Body of pancreas (tissue), 4 donors: ENCODE results near the gene GPAM. TPM values are rescaled to one million over a fixed set of nuclear protein-coding genes. Genes with fewer than 3 reads are reported as not detected.

ENCODE experiments used
- ATAC-seq: fragments of 150-250 bp; one replicate; pipeline ENCODE4 v1.9.1; 2016
- DNase-seq, 4 donors: peaks; one replicate each; pipeline ENCODE4 v3.0.0-alpha.2; 2019
- H3K27ac ChIP-seq, 4 donors: fragments of 200-600 bp; sonication (generic); 1 replicate in 3 of 4; 2 replicates in 1 of 4; pipeline versions ENCODE4 v1.5.1 to v1.6.1; 2016 to 2019; ENCODE audit warnings: mild to moderate bottlenecking in 1 of 4, mixed read lengths in 1 of 4, moderate library complexity in 1 of 4
- H3K27me3 ChIP-seq, 2 donors: fragments of 200-600 bp; sonication (generic); one replicate each; pipeline ENCODE4 v1.6.0; 2016; ENCODE audit warnings: mild to moderate bottlenecking in 1 of 2
- H3K36me3 ChIP-seq, 2 donors: fragments of 200-600 bp; sonication (generic); replicated peaks in 1 of 2; 2 replicates each; pipeline ENCODE4 v1.5.1; 2016; ENCODE audit warnings: low read depth in 2 of 2; ENCODE audit not compliant: insufficient read depth in 1 of 2
- H3K4me1 ChIP-seq: fragments of 200-600 bp; sonication (generic); one replicate; pipeline ENCODE4 v1.6.0; 2016
- H3K4me3 ChIP-seq, 2 donors: fragments of 200-600 bp; sonication (generic); 1 replicate in 1 of 2; 2 replicates in 1 of 2; pipeline ENCODE4 v1.5.1; 2016 to 2019
- H3K9me3 ChIP-seq, 3 donors: fragments of 200-600 bp; sonication (generic); 1 replicate in 2 of 3; 2 replicates in 1 of 3; pipeline ENCODE4 v1.5.1; 2016
- CTCF ChIP-seq, 7 experiments: fragments of 450-650 bp in 4 of 7; fragments of 200-600 bp in 3 of 7; sonication (generic) in 3 of 7; IDR thresholded peaks; one replicate each; pipeline ENCODE4 v1.5.1; 2016 to 2019; ENCODE audit warnings: antibody characterized with exemption in 7 of 7
- POLR2A ChIP-seq, 3 donors: fragments of 450-650 bp; IDR thresholded peaks; one replicate each; pipeline ENCODE4 v1.6.1; 2016; ENCODE audit warnings: antibody characterized with exemption in 3 of 3, mild to moderate bottlenecking in 2 of 3
- WGBS, 2 donors: methylation state at CpG; one replicate each; pipeline ENCODE4 v1.1.5; 2017; 5-methylcytosine and 5-hydroxymethylcytosine counted together
- intact Hi-C: fragments of 100-400 bp; cut with DNase I; formaldehyde crosslinking; loops from one replicate; pipeline ENCODE4 v1.15.1; 2023
- total RNA-seq, 2 donors: library from RNA; depleted of rRNA; stranded (reverse); fragments of >200 nt; gene quantifications; one replicate each; pipeline ENCODE4 v1.1.0, GENCODE V29; 2016

Gene GPAM
- total RNA-seq, 2 donors from 2014 or later: 9.1 to 66.9 TPM

GRCh38 chr10:112185959-112186358, 2.4 kb upstream of the GPAM start:
- no peak overlapping the region for H3K4me3 ChIP-seq
- no peak overlapping the region for H3K27ac ChIP-seq
- TF ChIP-seq POLR2A (IDR thresholded peaks at IDR 0.05): no peak
- TF ChIP-seq CTCF (IDR thresholded peaks at IDR 0.05): no peak
- no peaks in the 10 kb centered on the region for H3K27me3 ChIP-seq
- peaks cover 8% of the 10 kb centered on the region for H3K4me1 ChIP-seq
- H3K9me3 ChIP-seq: no peaks in the 10 kb centered on the region
- intact Hi-C loops: no loop called here
- WGBS, 2 donors: 77 to 85% methylated on average over 1 of the region's 1 CpG
- H3K36me3 ChIP-seq: no peaks in the 10 kb centered on the region
- DNase-seq (no peak), ATAC-seq (no peak)

- 15 to 17% methylated on average over 2 of the region's 2 CpGs for WGBS, 2 donors
- intact Hi-C loops: no loop called here
- Histone ChIP-seq H3K9me3 (no peaks in the 10 kb centered on the region), H3K27me3 (no peaks in the 10 kb centered on the region), H3K4me3 (no peak overlapping the region), H3K4me1 (peaks cover 8% of the 10 kb centered on the region), H3K27ac (peak overlapping the region in 2 of 4 donors; percentile 64 to 83), H3K36me3 (no peaks in the 10 kb centered on the region)
- TF ChIP-seq CTCF (IDR thresholded peaks at IDR 0.05): no peak
- no peak for DNase-seq
- ATAC-seq: no peak
Measured at GRCh38 chr10:112184379-112184778, 814 bp upstream of the GPAM start.

- H3K4me3 ChIP-seq: peak overlapping the region; percentile 62 to 68
- peaks cover 8% of the 10 kb centered on the region for H3K4me1 ChIP-seq
- 5 to 6% methylated on average over 5 of the region's 5 CpGs for WGBS, 2 donors
- no peak for ATAC-seq
- no peaks in the 10 kb centered on the region for H3K36me3 ChIP-seq
- no peak for DNase-seq
- TF ChIP-seq CTCF (IDR thresholded peaks at IDR 0.05): no peak
- H3K27me3 ChIP-seq: no peaks in the 10 kb centered on the region
- intact Hi-C loops: no loop called here
- peak overlapping the region; percentile 61 to 83 (median 70) for H3K27ac ChIP-seq
- no peaks in the 10 kb centered on the region for H3K9me3 ChIP-seq
Measured at GRCh38 chr10:112184052-112184371, 447 bp upstream of the GPAM start.

- DNase-seq: peak in 1 of 4 donors; percentile 5
- intact Hi-C loops: no loop called here
- H3K9me3 ChIP-seq: no peaks in the 10 kb centered on the region
- no peak for TF ChIP-seq POLR2A (IDR thresholded peaks at IDR 0.05)
- no peak for TF ChIP-seq CTCF (IDR thresholded peaks at IDR 0.05)
- 20 to 22% methylated on average over 10 of the region's 10 CpGs for WGBS, 2 donors
- peaks cover under 1 to 2% of the 10 kb centered on the region in 2 donors for H3K36me3 ChIP-seq
- peak overlapping the region; percentile 62 to 68 for H3K4me3 ChIP-seq
- ATAC-seq: no peak
- peak overlapping the region in 3 of 4 donors; percentile 64 to 83 (median 77) for H3K27ac ChIP-seq
- peaks cover 8% of the 10 kb centered on the region for H3K4me1 ChIP-seq
- H3K27me3 ChIP-seq: no peaks in the 10 kb centered on the region
Measured at GRCh38 chr10:112182784-112183328, 709 bp downstream of the GPAM start.

GRCh38 chr10:112177247-112177646, 6.3 kb downstream of the GPAM start:
- DNase-seq (no peak), ATAC-seq (no peak)
- H3K36me3 ChIP-seq: peaks cover 9 to 10% of the 10 kb centered on the region in 2 donors
- no peak overlapping the region for H3K27ac ChIP-seq
- H3K9me3 ChIP-seq: no peaks in the 10 kb centered on the region
- no peaks in the 10 kb centered on the region for H3K27me3 ChIP-seq
- WGBS, 2 donors: 35 to 54% methylated on average over 1 of the region's 1 CpG
- intact Hi-C loops: no loop called here
- TF ChIP-seq CTCF (IDR thresholded peaks at IDR 0.05): no peak
- no peak for TF ChIP-seq POLR2A (IDR thresholded peaks at IDR 0.05)
- H3K4me3 ChIP-seq: no peak overlapping the region
- H3K4me1 ChIP-seq: no peaks in the 10 kb centered on the region
